Hematopoietic multipotent progenitor cell treated with erythropoietin and hydrocortisone succinate and interleukin-3 and kit ligand, for 8 days (in vitro differentiated cells): ENCODE measurements around the gene ASTN2.
"Not testable (repeated sequence)": the region's sequence is repeated elsewhere in the genome, so short reads cannot be mapped to it uniquely, and the experiment has no call there.

ENCODE experiments used
- DNase-seq: peaks from one replicate; pipeline ENCODE4 v3.0.0-alpha.2; 2015

ASTN2 gene

GRCh38 chr9:116901260-116901659 is 513.6 kb downstream of the ASTN2 start:
- DNase-seq: no peak

- no peak for DNase-seq
Observed at GRCh38 chr9:116900543-116900942, 514.3 kb downstream of the ASTN2 start.

- DNase-seq: no peak
Observed at GRCh38 chr9:116900007-116900367, 514.9 kb downstream of the ASTN2 start.

GRCh38 chr9:116899337-116900006 is 515.4 kb downstream of the ASTN2 start:
- no peak for DNase-seq

- not testable (repeated sequence) for DNase-seq
Observed at GRCh38 chr9:116898131-116898530, 516.7 kb downstream of the ASTN2 start.

GRCh38 chr9:116897201-116897600 is 517.7 kb downstream of the ASTN2 start:
- DNase-seq: no peak

- no peak for DNase-seq
Observed at GRCh38 chr9:116895961-116896360, 518.9 kb downstream of the ASTN2 start.

GRCh38 chr9:116891424-116891823 is 523.4 kb downstream of the ASTN2 start:
- DNase-seq: no peak

GRCh38 chr9:116888476-116888875 is 526.4 kb downstream of the ASTN2 start:
- not testable (repeated sequence) for DNase-seq

- DNase-seq: no peak
Observed at GRCh38 chr9:116888066-116888465, 526.8 kb downstream of the ASTN2 start.

GRCh38 chr9:116883676-116884075 is 531.2 kb downstream of the ASTN2 start:
- no peak for DNase-seq

GRCh38 chr9:116877072-116877471 is 537.8 kb downstream of the ASTN2 start:
- no peak for DNase-seq

GRCh38 chr9:116875576-116875975 is 539.3 kb downstream of the ASTN2 start:
- DNase-seq: no peak

GRCh38 chr9:116873937-116874914 is 540.6 kb downstream of the ASTN2 start:
- no peak for DNase-seq

GRCh38 chr9:116873491-116873890 is 541.4 kb downstream of the ASTN2 start:
- DNase-seq: no peak

- no peak for DNase-seq
Observed at GRCh38 chr9:116870566-116870965, 544.3 kb downstream of the ASTN2 start.

- no peak for DNase-seq
Observed at GRCh38 chr9:116868201-116868600, 546.7 kb downstream of the ASTN2 start.

GRCh38 chr9:116861321-116861720 is 553.5 kb downstream of the ASTN2 start:
- DNase-seq: no peak

GRCh38 chr9:116860509-116861120 is 554.2 kb downstream of the ASTN2 start:
- peak; percentile 46 for DNase-seq

GRCh38 chr9:116859763-116860162 is 555.1 kb downstream of the ASTN2 start:
- no peak for DNase-seq

GRCh38 chr9:116857321-116857720 is 557.5 kb downstream of the ASTN2 start:
- DNase-seq: no peak

- DNase-seq: no peak
Observed at GRCh38 chr9:116855881-116856662, 558.8 kb downstream of the ASTN2 start.

GRCh38 chr9:116849721-116850120 is 565.1 kb downstream of the ASTN2 start:
- DNase-seq: no peak
